Measurements from ENCODE around the gene CIAO2A.

The CIAO2A gene

GRCh38 chr15:64024172-64025050 is 69.2 kb downstream of the CIAO2A start:
- no peak for DNase-seq (ENCODE audit: extremely low spot score)
- TF ChIP-seq BHLHE40 (IDR thresholded peaks at IDR 0.05; ENCODE audit: borderline replicate concordance), result no peak
- TF ChIP-seq HDGF (IDR thresholded peaks at IDR 0.05; ENCODE audit: borderline replicate concordance), result no peak
- no peak for TF ChIP-seq SP1 (IDR thresholded peaks at IDR 0.05)
- no peak for TF ChIP-seq FOXM1 (IDR thresholded peaks at IDR 0.05; ENCODE audit: borderline replicate concordance)
- TF ChIP-seq TARDBP (IDR thresholded peaks at IDR 0.05), result no peak
- no peak for TF ChIP-seq PKNOX1 (IDR thresholded peaks at IDR 0.05)
- TF ChIP-seq SUZ12 (IDR thresholded peaks at IDR 0.05), result no peak
- TF ChIP-seq LEF1 (IDR thresholded peaks at IDR 0.05; ENCODE audit: borderline replicate concordance), result no peak
- ChIA-PET CTCF (no interaction called here), POLR2A (no interaction called here)

GRCh38 chr15:64023220-64023619 is 70.4 kb downstream of the CIAO2A start:
- TF ChIP-seq PKNOX1 (IDR thresholded peaks at IDR 0.05) (no peak), SUZ12 (IDR thresholded peaks at IDR 0.05) (no peak), LEF1 (IDR thresholded peaks at IDR 0.05; ENCODE audit: borderline replicate concordance) (no peak), SP1 (IDR thresholded peaks at IDR 0.05) (no peak), NFRKB (IDR thresholded peaks at IDR 0.05) (no peak), ZNF384 (IDR thresholded peaks at IDR 0.05) (no peak), ARNT (IDR thresholded peaks at IDR 0.05) (no peak), TARDBP (IDR thresholded peaks at IDR 0.05) (no peak), ELF4 (IDR thresholded peaks at IDR 0.05) (no peak)

GRCh38 chr15:64022571-64022970 is 71.1 kb downstream of the CIAO2A start:
- ChIA-PET POLR2A (interaction anchor here (1.0 to 1.5 kb wide), 2 partner anchors 9 to 13 kb away, joined by 3 to 4 read pairs; no protein-coding TSS in a partner anchor), CTCF (no interaction called here)
- DNase-seq (ENCODE audit: extremely low spot score), result no peak
- no peak for TF ChIP-seq SUZ12 (IDR thresholded peaks at IDR 0.05)
- no peak for TF ChIP-seq L3MBTL2 (conservative IDR thresholded peaks at IDR 0.05)
- no peak for TF ChIP-seq FOXM1 (IDR thresholded peaks at IDR 0.05; ENCODE audit: borderline replicate concordance)
- TF ChIP-seq PKNOX1 (IDR thresholded peaks at IDR 0.05), result no peak

More at GRCh38 chr15:64023220-64023619, 70.4 kb downstream of the CIAO2A start:
- CTCF ChIA-PET, result no interaction called here
- no peak for DNase-seq (ENCODE audit: extremely low spot score)
- POLR2A ChIA-PET, result no interaction called here
